GM12891 (cell line): ENCODE data around the gene FAM117A.

Source experiments
- PAX5 ChIP-seq: IDR thresholded peaks from 2 replicates; pipeline ENCODE4 v1.6.1; 2011; ENCODE audit warnings: low read length, moderate library complexity, mild to moderate bottlenecking; ENCODE audit not compliant: insufficient read depth, severe bottlenecking
- POLR2A ChIP-seq: IDR thresholded peaks from 2 replicates; pipeline ENCODE4 v1.6.1; 2011; ENCODE audit warnings: low read depth, low read length, control low read depth
- POLR2AphosphoS5 ChIP-seq: IDR thresholded peaks from 2 replicates; pipeline ENCODE4 v1.6.1; 2011; ENCODE audit warnings: low read depth, low read length, control low read depth
- POU2F2 ChIP-seq: IDR thresholded peaks from 2 replicates; pipeline ENCODE4 v1.6.1; 2011; ENCODE audit warnings: low read depth, mild to moderate bottlenecking, control low read depth, low read length, moderate library complexity
- SPI1 ChIP-seq: IDR thresholded peaks from 2 replicates; pipeline ENCODE4 v1.6.1; 2011; ENCODE audit warnings: low read depth, low read length, control low read depth
- TAF1 ChIP-seq: IDR thresholded peaks from 2 replicates; pipeline ENCODE4 v1.6.1; 2011; ENCODE audit warnings: low read depth, low read length, control low read depth

GRCh38 chr17:49667854-49668253 is 96.1 kb downstream of the FAM117A start:
- TF ChIP-seq POLR2A = no peak
- TF ChIP-seq SPI1 = no peak
- TF ChIP-seq TAF1 = no peak
- TF ChIP-seq POLR2AphosphoS5 = no peak
- TF ChIP-seq POU2F2 = no peak
- no peak for TF ChIP-seq PAX5
